HT1080 (cell line): Measurements from ENCODE around the gene KRT82. TPM values are rescaled to one million over a fixed set of nuclear protein-coding genes. Genes with fewer than 3 reads are reported as not detected.
"Not testable (repeated sequence)": the region's sequence is repeated elsewhere in the genome, so short reads cannot be mapped to it uniquely, and the experiment has no call there.

ENCODE experiments used
- DNase-seq: peaks from one replicate; pipeline ENCODE4 v3.0.0-alpha.2; 2015; ENCODE audit warnings: low read depth
- polyA plus RNA-seq, 2 experiments: library from polyadenylated mRNA; depleted of rRNA; stranded (reverse); fragments of >200 nt; gene quantifications; 2 replicates each; pipeline ENCODE4 v1.2.3, GENCODE V29; 2015
- total RNA-seq: library from RNA; depleted of rRNA; stranded (reverse); fragments of >200 nt; shearing (Covaris generic); gene quantifications from 2 replicates; pipeline ENCODE4 v1.2.3, GENCODE V29; 2014; rRNA removed

KRT82 gene
- not detected in 2 replicates for total RNA-seq
- polyA plus RNA-seq (2015; cell fraction: cytosol; rRNA removed) = not detected in 2 replicates
- not detected in 2 replicates for polyA plus RNA-seq (2015; cell fraction: nucleus; rRNA removed)

- no peak for DNase-seq
Observed at GRCh38 chr12:52405922-52406385, at the start of gene KRT82. TSS of gene KRT82 (minus strand) at chr12:52406335. CDS start at chr12:52406277, 58 bp downstream.

GRCh38 chr12:52455821-52456220, 49.7 kb upstream of the KRT82 start:
- DNase-seq = no peak

- DNase-seq = no peak
Observed at GRCh38 chr12:52454411-52455201, 48.5 kb upstream of the KRT82 start.

GRCh38 chr12:52452101-52452500, 46.0 kb upstream of the KRT82 start, which contains the start of gene KRT6B:
TSS of gene KRT6B (minus strand) at chr12:52452146. CDS start at chr12:52452078, 68 bp downstream.
- DNase-seq = no peak

GRCh38 chr12:52448228-52448627, 42.1 kb upstream of the KRT82 start:
- DNase-seq = no peak

GRCh38 chr12:52447196-52447595, 41.1 kb upstream of the KRT82 start:
- not testable (repeated sequence) for DNase-seq

- DNase-seq = no peak
Observed at GRCh38 chr12:52446367-52447045, 40.4 kb upstream of the KRT82 start.

- no peak for DNase-seq
Observed at GRCh38 chr12:52445876-52446275, 39.7 kb upstream of the KRT82 start.

GRCh38 chr12:52444647-52445595, 38.8 kb upstream of the KRT82 start:
- no peak for DNase-seq

GRCh38 chr12:52443966-52444365, 37.8 kb upstream of the KRT82 start:
- no peak for DNase-seq

GRCh38 chr12:52442600-52443061, 36.5 kb upstream of the KRT82 start:
- DNase-seq = peak; percentile 85

GRCh38 chr12:52441320-52441911, 35.3 kb upstream of the KRT82 start:
- peak; percentile 46 for DNase-seq

- peak; percentile 53 for DNase-seq
Observed at GRCh38 chr12:52440821-52441319, 34.7 kb upstream of the KRT82 start.

- no peak for DNase-seq
Observed at GRCh38 chr12:52439845-52440244, 33.7 kb upstream of the KRT82 start.

GRCh38 chr12:52439420-52439819, 33.3 kb upstream of the KRT82 start:
- DNase-seq = no peak

GRCh38 chr12:52438305-52439301, 32.5 kb upstream of the KRT82 start:
- DNase-seq = no peak

GRCh38 chr12:52437508-52437907, 31.4 kb upstream of the KRT82 start:
- DNase-seq = no peak

GRCh38 chr12:52436828-52437474, 30.8 kb upstream of the KRT82 start:
- DNase-seq = no peak
